ENCODE data around the gene ITGB3BP.
A peak's percentile ranks its signal among the peaks of the same experiment; 100 is the strongest.

ITGB3BP gene

GRCh38 chr1:63413394-63413793 lies 109.6 kb downstream of the ITGB3BP start:
- peak; percentile 68 for DNase-seq

GRCh38 chr1:63411066-63411465 lies 112.0 kb downstream of the ITGB3BP start:
- no peak for DNase-seq

GRCh38 chr1:63408331-63408730 lies 114.7 kb downstream of the ITGB3BP start:
- no peak for DNase-seq

GRCh38 chr1:63407002-63407401 lies 116.0 kb downstream of the ITGB3BP start:
- DNase-seq = no peak

GRCh38 chr1:63405987-63406386 lies 117.0 kb downstream of the ITGB3BP start:
- no peak for DNase-seq

- DNase-seq = peak; percentile 85
Observed at GRCh38 chr1:63405021-63405420, 118.0 kb downstream of the ITGB3BP start.

- DNase-seq = no peak
Observed at GRCh38 chr1:63403386-63403785, 119.6 kb downstream of the ITGB3BP start.

GRCh38 chr1:63401945-63402344 lies 121.1 kb downstream of the ITGB3BP start:
- no peak for DNase-seq
